Measurements from ENCODE around the gene MLLT3.

- TF ChIP-seq, protein P1, sequence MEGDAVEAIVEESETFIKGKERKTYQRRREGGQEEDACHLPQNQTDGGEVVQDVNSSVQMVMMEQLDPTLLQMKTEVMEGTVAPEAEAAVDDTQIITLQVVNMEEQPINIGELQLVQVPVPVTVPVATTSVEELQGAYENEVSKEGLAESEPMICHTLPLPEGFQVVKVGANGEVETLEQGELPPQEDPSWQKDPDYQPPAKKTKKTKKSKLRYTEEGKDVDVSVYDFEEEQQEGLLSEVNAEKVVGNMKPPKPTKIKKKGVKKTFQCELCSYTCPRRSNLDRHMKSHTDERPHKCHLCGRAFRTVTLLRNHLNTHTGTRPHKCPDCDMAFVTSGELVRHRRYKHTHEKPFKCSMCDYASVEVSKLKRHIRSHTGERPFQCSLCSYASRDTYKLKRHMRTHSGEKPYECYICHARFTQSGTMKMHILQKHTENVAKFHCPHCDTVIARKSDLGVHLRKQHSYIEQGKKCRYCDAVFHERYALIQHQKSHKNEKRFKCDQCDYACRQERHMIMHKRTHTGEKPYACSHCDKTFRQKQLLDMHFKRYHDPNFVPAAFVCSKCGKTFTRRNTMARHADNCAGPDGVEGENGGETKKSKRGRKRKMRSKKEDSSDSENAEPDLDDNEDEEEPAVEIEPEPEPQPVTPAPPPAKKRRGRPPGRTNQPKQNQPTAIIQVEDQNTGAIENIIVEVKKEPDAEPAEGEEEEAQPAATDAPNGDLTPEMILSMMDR (conservative IDR thresholded peaks at IDR 0.05; ENCODE audit: low read depth, low read length): no peak
- no peak for TF ChIP-seq EZH2 (IDR thresholded peaks at IDR 0.05; ENCODE audit: borderline replicate concordance, low read depth, low read length, poor library complexity, severe bottlenecking)
These were observed 208.1 kb downstream of the MLLT3 start for GRCh38 chr9:20414150-20414549.
